Mesothelial cell of epicardium (in vitro differentiated cells): Measurements from ENCODE around the gene NOXA1. TPM values are rescaled to one million over a fixed set of nuclear protein-coding genes. Genes with fewer than 3 reads are reported as not detected.

Experiments
- DNase-seq, 2 experiments: peaks; one replicate each; pipeline ENCODE4 v3.0.0; 2021; ENCODE audit warnings: low spot score in 2 of 2; ENCODE audit not compliant: unreplicated experiment in 2 of 2
- H3K27ac Mint-ChIP-seq: 2 replicates; pipeline ENCODE4 v1.8.0; 2021; ENCODE audit warnings: mixed read lengths
- H3K27me3 Mint-ChIP-seq: 2 replicates; pipeline ENCODE4 v1.8.0; 2021; ENCODE audit warnings: low read depth, mixed read lengths
- H3K36me3 Mint-ChIP-seq: 2 replicates; pipeline ENCODE4 v1.8.0; 2021; ENCODE audit warnings: mixed read lengths
- H3K4me1 Mint-ChIP-seq: 2 replicates; pipeline ENCODE4 v1.8.0; 2021; ENCODE audit warnings: mixed read lengths
- H3K4me3 Mint-ChIP-seq: 2 replicates; pipeline ENCODE4 v1.8.0; 2021; ENCODE audit warnings: mild to moderate bottlenecking, moderate library complexity, mixed read lengths
- H3K9me3 Mint-ChIP-seq: 2 replicates; pipeline ENCODE4 v1.8.0; 2021; ENCODE audit warnings: mixed read lengths
- total RNA-seq: library from RNA; stranded (reverse); gene quantifications from 3 replicates; pipeline ENCODE4 v1.2.1, GENCODE V29; 2021
- TF ChIP-seq, protein P1 (sequence below): fragments of 200-600 bp; sonication (generic); IDR thresholded peaks from one replicate; pipeline ENCODE4 v1.5.0; 2021; ENCODE audit warnings: antibody characterized with exemption; ENCODE audit not compliant: unreplicated experiment

The NOXA1 gene
- total RNA-seq, 1 donor from 2014 or later, result 22.1 TPM

DNA sequence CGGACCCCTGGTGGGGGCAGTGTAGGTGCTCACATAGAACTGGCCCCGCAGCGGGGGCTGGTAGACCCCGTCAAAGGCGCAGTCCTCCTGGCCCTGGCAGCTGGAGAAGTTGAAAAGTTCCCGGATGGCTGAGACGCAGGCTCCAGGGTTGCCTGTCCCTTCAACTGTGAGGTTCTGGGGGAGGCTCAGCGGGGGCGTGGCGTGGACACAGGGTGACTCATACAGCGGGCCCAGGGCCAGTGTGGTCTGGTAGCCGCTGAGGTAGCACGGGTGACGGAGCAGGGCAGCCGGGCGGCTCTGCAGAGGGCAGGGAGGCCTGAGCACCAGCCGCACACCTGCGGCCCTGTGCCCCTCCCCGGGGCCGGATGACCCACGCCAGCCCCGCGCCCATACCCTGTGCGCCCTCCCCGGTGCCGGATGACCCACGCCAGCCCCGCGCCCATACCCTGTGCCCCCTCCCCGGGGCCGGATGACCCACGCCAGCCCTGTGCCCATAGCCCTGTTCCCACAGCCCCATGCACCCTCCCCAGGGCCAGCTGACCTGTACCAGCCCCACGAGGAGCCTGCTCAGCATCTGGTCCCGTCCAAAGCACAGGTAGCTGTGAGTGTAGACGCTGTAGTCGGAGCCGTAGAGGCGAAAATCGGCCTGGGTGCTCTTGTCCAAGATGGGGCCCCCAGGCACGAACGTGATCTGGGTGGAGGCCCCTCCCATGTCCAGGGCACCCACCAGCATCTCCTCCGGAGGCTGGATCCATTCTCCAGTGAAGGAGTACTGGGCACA is 13.0 kb downstream of the NOXA1 start:
- TF ChIP-seq, protein P1, sequence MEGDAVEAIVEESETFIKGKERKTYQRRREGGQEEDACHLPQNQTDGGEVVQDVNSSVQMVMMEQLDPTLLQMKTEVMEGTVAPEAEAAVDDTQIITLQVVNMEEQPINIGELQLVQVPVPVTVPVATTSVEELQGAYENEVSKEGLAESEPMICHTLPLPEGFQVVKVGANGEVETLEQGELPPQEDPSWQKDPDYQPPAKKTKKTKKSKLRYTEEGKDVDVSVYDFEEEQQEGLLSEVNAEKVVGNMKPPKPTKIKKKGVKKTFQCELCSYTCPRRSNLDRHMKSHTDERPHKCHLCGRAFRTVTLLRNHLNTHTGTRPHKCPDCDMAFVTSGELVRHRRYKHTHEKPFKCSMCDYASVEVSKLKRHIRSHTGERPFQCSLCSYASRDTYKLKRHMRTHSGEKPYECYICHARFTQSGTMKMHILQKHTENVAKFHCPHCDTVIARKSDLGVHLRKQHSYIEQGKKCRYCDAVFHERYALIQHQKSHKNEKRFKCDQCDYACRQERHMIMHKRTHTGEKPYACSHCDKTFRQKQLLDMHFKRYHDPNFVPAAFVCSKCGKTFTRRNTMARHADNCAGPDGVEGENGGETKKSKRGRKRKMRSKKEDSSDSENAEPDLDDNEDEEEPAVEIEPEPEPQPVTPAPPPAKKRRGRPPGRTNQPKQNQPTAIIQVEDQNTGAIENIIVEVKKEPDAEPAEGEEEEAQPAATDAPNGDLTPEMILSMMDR, result no peak
- H3K27me3 Mint-ChIP-seq, result no peaks in the 10 kb centered on the region
- no peak overlapping the region for H3K27ac Mint-ChIP-seq
- no peak overlapping the region for H3K4me3 Mint-ChIP-seq
- no peaks in the 10 kb centered on the region for H3K36me3 Mint-ChIP-seq
- peak in 1 of 2 experiments; percentile 17 for DNase-seq
- H3K4me1 Mint-ChIP-seq, result no peaks in the 10 kb centered on the region
- H3K9me3 Mint-ChIP-seq, result no peaks in the 10 kb centered on the region

GRCh38 chr9:137436761-137437600 is 13.8 kb downstream of the NOXA1 start:
- TF ChIP-seq, protein P1, result no peak
- Mint-ChIP-seq H3K4me1 (peaks cover 2% of the 10 kb centered on the region), H3K27me3 (peaks cover 2% of the 10 kb centered on the region), H3K4me3 (no peak overlapping the region), H3K27ac (no peak overlapping the region), H3K36me3 (no peaks in the 10 kb centered on the region), H3K9me3 (no peaks in the 10 kb centered on the region)
- peak in 1 of 2 experiments; percentile 18 for DNase-seq

GRCh38 chr9:137437691-137438590 is 14.7 kb downstream of the NOXA1 start:
- no peak overlapping the region for H3K27ac Mint-ChIP-seq
- H3K4me1 Mint-ChIP-seq, result peaks cover 3% of the 10 kb centered on the region
- TF ChIP-seq, protein P1, result no peak
- H3K9me3 Mint-ChIP-seq, result no peaks in the 10 kb centered on the region
- peaks cover 4% of the 10 kb centered on the region for H3K27me3 Mint-ChIP-seq
- H3K4me3 Mint-ChIP-seq, result no peak overlapping the region
- DNase-seq, result peak in 1 of 2 experiments; percentile 17
- no peaks in the 10 kb centered on the region for H3K36me3 Mint-ChIP-seq

DNA sequence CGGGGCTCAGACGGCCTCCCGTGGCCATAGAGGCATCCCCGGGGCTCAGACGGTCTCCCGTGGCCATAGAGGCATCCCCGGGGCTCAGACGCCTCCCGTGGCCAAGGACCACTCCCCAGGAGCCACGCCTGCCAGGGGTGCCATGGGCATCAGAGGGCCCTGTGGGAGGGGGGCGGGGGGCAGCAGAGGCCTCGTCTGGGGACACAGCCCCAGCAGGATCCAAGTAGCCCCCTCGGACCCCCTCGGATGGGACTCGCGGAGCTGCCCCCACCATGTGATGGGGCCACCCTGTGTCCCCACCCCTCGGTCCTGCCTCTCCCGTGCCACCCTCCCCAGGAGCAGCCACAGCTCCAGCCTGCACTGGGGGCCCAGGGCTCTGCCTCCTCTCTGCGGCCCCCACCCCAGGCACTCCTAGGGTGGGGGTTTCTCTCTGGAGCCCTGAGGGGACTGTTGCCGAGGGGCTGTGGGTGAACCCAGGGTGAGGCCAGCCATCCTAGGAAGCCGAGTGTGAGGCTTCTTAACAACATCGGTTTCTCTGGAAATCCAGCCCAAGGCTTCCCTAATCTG is 15.5 kb downstream of the NOXA1 start:
- H3K27me3 Mint-ChIP-seq, result peaks cover 6% of the 10 kb centered on the region
- peak in 1 of 2 experiments; percentile 11 for DNase-seq
- no peak overlapping the region for H3K4me3 Mint-ChIP-seq
- peaks cover 3% of the 10 kb centered on the region for H3K4me1 Mint-ChIP-seq
- no peak overlapping the region for H3K27ac Mint-ChIP-seq
- TF ChIP-seq, protein P1, result no peak
- H3K9me3 Mint-ChIP-seq, result no peaks in the 10 kb centered on the region
- no peaks in the 10 kb centered on the region for H3K36me3 Mint-ChIP-seq
